H1 (cell line): ENCODE data around the gene TRIM27.

Experiments used
- CREB1 ChIP-seq: IDR thresholded peaks from 2 replicates; pipeline ENCODE4 v1.6.1; 2012; ENCODE audit warnings: inconsistent platforms
- CTCF ChIP-seq, 3 experiments: IDR thresholded peaks; 1 replicate in 2 of 3; 2 replicates in 1 of 3; pipeline versions ENCODE4 v1.5.1 to v1.6.1; 2011; ENCODE audit warnings: low read length in 3 of 3, mild to moderate bottlenecking in 3 of 3, inconsistent platforms in 2 of 3, low read depth in 1 of 3, moderate library complexity in 1 of 3; ENCODE audit not compliant: insufficient read depth in 1 of 3; ENCODE audit errors: control extremely low read depth in 1 of 3
- HDAC6 ChIP-seq: IDR thresholded peaks from one replicate; pipeline ENCODE4 v1.7.1; 2012; ENCODE audit warnings: low read depth, mild to moderate bottlenecking, inconsistent platforms, low read length, moderate library complexity
- JUN ChIP-seq: IDR thresholded peaks from 2 replicates; pipeline ENCODE4 v1.6.1; 2011; ENCODE audit warnings: low read depth, mild to moderate bottlenecking, improper control_type of control experiment, low read length
- PHF8 ChIP-seq: fragments of 200-600 bp; sonication (generic); conservative IDR thresholded peaks from 2 replicates; pipeline ENCODE4 v1.7.1; 2012; ENCODE audit warnings: low read depth, mild to moderate bottlenecking, inconsistent platforms, low read length, moderate library complexity
- TAF7 ChIP-seq: optimal IDR thresholded peaks from 2 replicates; pipeline ENCODE3; 2011; ENCODE audit warnings: low read depth, mild to moderate bottlenecking, inconsistent platforms, low read length, moderate library complexity, borderline replicate concordance
- ZNF274 ChIP-seq: IDR thresholded peaks from 2 replicates; pipeline ENCODE4 v1.7.0; 2012; ENCODE audit warnings: low read length, borderline replicate concordance; ENCODE audit errors: extremely low read depth

DNA sequence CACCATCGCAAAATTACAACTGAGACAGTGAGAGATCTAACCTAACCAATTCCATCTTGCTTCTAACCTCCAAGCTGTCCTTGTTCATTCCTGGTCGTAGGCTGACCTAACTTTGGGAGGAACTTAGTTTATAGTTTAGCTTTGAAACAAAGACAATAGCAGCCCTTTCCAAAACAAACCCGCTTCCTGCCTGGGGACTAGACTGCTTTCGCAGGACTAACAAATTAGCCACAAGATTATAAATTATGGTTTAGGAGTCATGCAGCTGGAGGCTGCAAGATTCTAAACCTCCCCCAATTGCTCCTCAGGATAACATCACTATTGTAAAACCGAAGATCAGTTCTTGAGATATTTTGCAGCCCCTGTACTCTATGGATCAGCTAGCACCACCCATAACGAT lies 63.2 kb downstream of the TRIM27 start:
- TF ChIP-seq CTCF (IDR thresholded peaks at IDR 0.05; ENCODE audit: control extremely low read depth in 1 of 3, insufficient read depth in 1 of 3, low read depth in 1 of 3, low read length in 3 of 3) (no peak), ZNF274 (no peak), TAF7 (no peak), HDAC6 (no peak), JUN (no peak), PHF8 (no peak), CREB1 (no peak)
